K562 (cell line): ENCODE data around the gene EEF1AKMT1. TPM values are rescaled to one million over a fixed set of nuclear protein-coding genes. Genes with fewer than 3 reads are reported as not detected.

Source experiments
- BCOR ChIP-seq: fragments of 450-650 bp; IDR thresholded peaks from 2 replicates; pipeline ENCODE4 v1.6.1; 2016
- EHMT2 ChIP-seq: fragments of 450-650 bp; IDR thresholded peaks from 2 replicates; pipeline ENCODE4 v1.6.1; 2018; ENCODE audit warnings: antibody characterized with exemption
- EP400 ChIP-seq: fragments of 450-650 bp; IDR thresholded peaks from 2 replicates; pipeline ENCODE4 v1.6.1; 2017; ENCODE audit warnings: antibody characterized with exemption, mild to moderate bottlenecking, moderate library complexity
- FOS ChIP-seq: IDR thresholded peaks from 3 replicates; pipeline ENCODE4 v1.6.1; 2011; ENCODE audit not compliant: insufficient read length; ENCODE audit errors: extremely low read depth
- HDGF ChIP-seq: fragments of 450-650 bp; IDR thresholded peaks from 2 replicates; pipeline ENCODE4 v1.6.1; 2016
- NCOA1 ChIP-seq: fragments of 450-650 bp; IDR thresholded peaks from 2 replicates; pipeline ENCODE4 v1.6.1; 2016; ENCODE audit warnings: low read depth
- NFE2 ChIP-seq: IDR thresholded peaks from 2 replicates; pipeline ENCODE4 v1.6.1; 2014; ENCODE audit warnings: antibody characterized with exemption, low read depth
- NUFIP1 ChIP-seq: fragments of 450-650 bp; IDR thresholded peaks from 2 replicates; pipeline ENCODE4 v1.6.1; 2018; ENCODE audit not compliant: partially characterized antibody
- PTTG1 ChIP-seq: fragments of 450-650 bp; IDR thresholded peaks from 2 replicates; pipeline ENCODE4 v1.6.1; 2016; ENCODE audit warnings: low read depth, mild to moderate bottlenecking, missing genetic modification characterization, missing compliant biosample characterization
- SREBF1 ChIP-seq: fragments of 150-350 bp; IDR thresholded peaks from 2 replicates; pipeline ENCODE4 v1.6.1; 2014; ENCODE audit warnings: antibody characterized with exemption, low read depth, low read length, borderline replicate concordance
- polyA plus RNA-seq, 8 experiments: library from polyadenylated mRNA; depleted of rRNA in 4 of 8; stranded (reverse) in 5 of 8; unstranded in 3 of 8; fragments of >200 nt; fragmentation: Nextera tagmentation in 2 of 8; fragmentation: Illumina TruSeq in 1 of 8; extraction: Ambion mirVana in 2 of 8; extraction: Trizol in 1 of 8; gene quantifications; 2 replicates each; pipeline versions ENCODE4 v1.2.1 to v1.2.3, GENCODE V29; 2011 to 2014; ENCODE audit warnings: inconsistent platforms in 1 of 8, missing spikeins in 1 of 8
- total RNA-seq, 7 experiments: library from RNA; depleted of rRNA in 6 of 7; stranded (reverse); fragments of >200 nt in 6 of 7; fragmentation: Illumina TruSeq in 2 of 7; extraction: Trizol in 2 of 7; gene quantifications; 2 replicates each; pipeline versions ENCODE4 v1.2.1 to v1.2.3, GENCODE V29; 2011 to 2021; ENCODE audit warnings: low replicate concordance in 1 of 7
- TF ChIP-seq, protein P1 (sequence below), 2 experiments: IDR thresholded peaks; 2 replicates each; pipeline ENCODE4 v1.6.1; 2011; ENCODE audit warnings: borderline replicate concordance in 1 of 2, control low read depth in 1 of 2, low read depth in 1 of 2, low read length in 1 of 2, mild to moderate bottlenecking in 1 of 2, mixed read lengths in 1 of 2, moderate library complexity in 1 of 2; ENCODE audit not compliant: insufficient read depth in 1 of 2, insufficient read length in 1 of 2, poor library complexity in 1 of 2, severe bottlenecking in 1 of 2; ENCODE audit errors: extremely low read depth in 1 of 2
- TF ChIP-seq, protein P2 (sequence below): fragments of 250-450 bp; sonication (Bioruptor Pico); IDR thresholded peaks from 2 replicates; pipeline ENCODE4 v1.9.0; 2021; ENCODE audit warnings: mild to moderate bottlenecking
- TF ChIP-seq, protein P3 (sequence below), 2 experiments: fragments of 450-650 bp in 1 of 2; sonication (generic) in 1 of 2; formaldehyde crosslinking in 1 of 2; IDR thresholded peaks; 2 replicates each; pipeline versions ENCODE4 v1.7.1 to v1.9.0; 2016 to 2022; ENCODE audit warnings: inconsistent platforms in 1 of 2, mild to moderate bottlenecking in 1 of 2, missing genetic modification reagents in 1 of 2
- TF ChIP-seq, protein P4 (sequence below): sonication (generic); formaldehyde crosslinking; IDR thresholded peaks from 2 replicates; pipeline ENCODE4 v1.9.0; 2022; ENCODE audit warnings: mild to moderate bottlenecking, missing genetic modification reagents
- TF ChIP-seq, protein P5 (sequence below): sonication (generic); formaldehyde crosslinking; IDR thresholded peaks from 2 replicates; pipeline ENCODE4 v1.8.1; 2023; ENCODE audit warnings: mild to moderate bottlenecking, missing genetic modification reagents

EEF1AKMT1 gene
- total and polyA plus RNA-seq, 9 of the 15 experiments (the other 6 are each of a cell fraction or from before 2014, with no cell fraction given) = 5.3 to 36.3 (median 7.9) TPM

DNA sequence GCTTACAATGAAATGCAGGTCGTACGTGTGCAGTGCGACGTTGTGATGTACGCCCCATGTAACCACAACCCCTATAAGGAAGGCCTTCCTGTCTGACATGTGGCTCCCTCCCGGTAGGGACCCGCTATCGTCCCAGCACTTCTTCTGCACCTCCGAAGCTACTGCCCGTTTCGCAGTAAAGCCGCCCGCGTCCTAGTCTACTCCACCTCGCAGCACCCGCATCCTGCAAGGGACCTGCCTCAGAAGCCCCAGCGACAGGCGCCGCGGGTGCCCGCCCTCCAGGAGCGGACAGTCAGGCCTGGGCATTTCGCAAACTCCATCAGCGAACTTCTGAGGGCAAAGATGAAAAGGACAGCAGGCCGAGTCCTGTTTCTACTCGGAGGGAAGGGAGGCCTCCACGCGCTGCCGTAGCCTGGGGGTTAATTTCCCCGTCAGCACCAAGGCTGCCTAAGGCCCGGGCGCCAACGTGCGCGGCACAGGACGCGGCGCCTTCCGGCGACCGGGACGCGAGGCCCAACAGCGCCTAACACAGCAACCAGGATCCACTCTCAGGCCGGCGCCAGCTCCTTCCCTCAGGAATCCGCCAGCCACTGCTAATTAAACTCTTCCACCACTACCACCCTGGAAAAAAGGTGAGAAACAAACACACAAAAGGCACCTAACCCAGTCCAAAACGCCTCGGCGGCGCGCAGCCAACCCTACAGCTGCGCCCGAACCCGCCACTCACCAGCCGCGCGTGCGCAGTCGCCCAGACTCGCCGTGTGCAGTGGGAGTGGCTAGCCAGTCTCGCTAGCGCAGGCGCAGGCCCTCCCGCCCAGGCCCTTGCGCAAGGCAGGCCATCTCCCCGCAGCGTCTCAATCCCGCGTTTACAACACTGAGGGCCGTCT is at the start of gene EEF1AKMT1 (continued):
- TF ChIP-seq, protein P1, sequence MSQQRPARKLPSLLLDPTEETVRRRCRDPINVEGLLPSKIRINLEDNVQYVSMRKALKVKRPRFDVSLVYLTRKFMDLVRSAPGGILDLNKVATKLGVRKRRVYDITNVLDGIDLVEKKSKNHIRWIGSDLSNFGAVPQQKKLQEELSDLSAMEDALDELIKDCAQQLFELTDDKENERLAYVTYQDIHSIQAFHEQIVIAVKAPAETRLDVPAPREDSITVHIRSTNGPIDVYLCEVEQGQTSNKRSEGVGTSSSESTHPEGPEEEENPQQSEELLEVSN (IDR thresholded peaks at IDR 0.05; ENCODE audit: borderline replicate concordance in 1 of 2, extremely low read depth in 1 of 2, insufficient read depth in 1 of 2, insufficient read length in 1 of 2, low read depth in 1 of 2, low read length in 1 of 2, poor library complexity in 1 of 2, severe bottlenecking in 1 of 2) = peak; percentile 58 to 73
- TF ChIP-seq PTTG1 (tag) = no peak
- no peak for TF ChIP-seq FOS
- TF ChIP-seq NFE2 = no peak
- peak; percentile 87 for TF ChIP-seq EP400
- TF ChIP-seq HDGF = no peak
- TF ChIP-seq, protein P2, sequence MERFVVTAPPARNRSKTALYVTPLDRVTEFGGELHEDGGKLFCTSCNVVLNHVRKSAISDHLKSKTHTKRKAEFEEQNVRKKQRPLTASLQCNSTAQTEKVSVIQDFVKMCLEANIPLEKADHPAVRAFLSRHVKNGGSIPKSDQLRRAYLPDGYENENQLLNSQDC (CRISPR knock-in tag) = no peak
- TF ChIP-seq, protein P3, sequence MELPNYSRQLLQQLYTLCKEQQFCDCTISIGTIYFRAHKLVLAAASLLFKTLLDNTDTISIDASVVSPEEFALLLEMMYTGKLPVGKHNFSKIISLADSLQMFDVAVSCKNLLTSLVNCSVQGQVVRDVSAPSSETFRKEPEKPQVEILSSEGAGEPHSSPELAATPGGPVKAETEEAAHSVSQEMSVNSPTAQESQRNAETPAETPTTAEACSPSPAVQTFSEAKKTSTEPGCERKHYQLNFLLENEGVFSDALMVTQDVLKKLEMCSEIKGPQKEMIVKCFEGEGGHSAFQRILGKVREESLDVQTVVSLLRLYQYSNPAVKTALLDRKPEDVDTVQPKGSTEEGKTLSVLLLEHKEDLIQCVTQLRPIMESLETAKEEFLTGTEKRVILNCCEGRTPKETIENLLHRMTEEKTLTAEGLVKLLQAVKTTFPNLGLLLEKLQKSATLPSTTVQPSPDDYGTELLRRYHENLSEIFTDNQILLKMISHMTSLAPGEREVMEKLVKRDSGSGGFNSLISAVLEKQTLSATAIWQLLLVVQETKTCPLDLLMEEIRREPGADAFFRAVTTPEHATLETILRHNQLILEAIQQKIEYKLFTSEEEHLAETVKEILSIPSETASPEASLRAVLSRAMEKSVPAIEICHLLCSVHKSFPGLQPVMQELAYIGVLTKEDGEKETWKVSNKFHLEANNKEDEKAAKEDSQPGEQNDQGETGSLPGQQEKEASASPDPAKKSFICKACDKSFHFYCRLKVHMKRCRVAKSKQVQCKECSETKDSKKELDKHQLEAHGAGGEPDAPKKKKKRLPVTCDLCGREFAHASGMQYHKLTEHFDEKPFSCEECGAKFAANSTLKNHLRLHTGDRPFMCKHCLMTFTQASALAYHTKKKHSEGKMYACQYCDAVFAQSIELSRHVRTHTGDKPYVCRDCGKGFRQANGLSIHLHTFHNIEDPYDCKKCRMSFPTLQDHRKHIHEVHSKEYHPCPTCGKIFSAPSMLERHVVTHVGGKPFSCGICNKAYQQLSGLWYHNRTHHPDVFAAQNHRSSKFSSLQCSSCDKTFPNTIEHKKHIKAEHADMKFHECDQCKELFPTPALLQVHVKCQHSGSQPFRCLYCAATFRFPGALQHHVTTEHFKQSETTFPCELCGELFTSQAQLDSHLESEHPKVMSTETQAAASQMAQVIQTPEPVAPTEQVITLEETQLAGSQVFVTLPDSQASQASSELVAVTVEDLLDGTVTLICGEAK (IDR thresholded peaks at IDR 0.05) = no peak
- TF ChIP-seq, protein P3 (CRISPR knock-in tag; IDR thresholded peaks at IDR 0.05) = no peak
- no peak for TF ChIP-seq BCOR
- TF ChIP-seq EHMT2 = no peak
- TF ChIP-seq NCOA1 = no peak
- TF ChIP-seq, protein P4, sequence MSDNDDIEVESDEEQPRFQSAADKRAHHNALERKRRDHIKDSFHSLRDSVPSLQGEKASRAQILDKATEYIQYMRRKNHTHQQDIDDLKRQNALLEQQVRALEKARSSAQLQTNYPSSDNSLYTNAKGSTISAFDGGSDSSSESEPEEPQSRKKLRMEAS (CRISPR knock-in tag) = peak; percentile 15
- no peak for TF ChIP-seq NUFIP1
- TF ChIP-seq SREBF1 = no peak
- TF ChIP-seq, protein P5, sequence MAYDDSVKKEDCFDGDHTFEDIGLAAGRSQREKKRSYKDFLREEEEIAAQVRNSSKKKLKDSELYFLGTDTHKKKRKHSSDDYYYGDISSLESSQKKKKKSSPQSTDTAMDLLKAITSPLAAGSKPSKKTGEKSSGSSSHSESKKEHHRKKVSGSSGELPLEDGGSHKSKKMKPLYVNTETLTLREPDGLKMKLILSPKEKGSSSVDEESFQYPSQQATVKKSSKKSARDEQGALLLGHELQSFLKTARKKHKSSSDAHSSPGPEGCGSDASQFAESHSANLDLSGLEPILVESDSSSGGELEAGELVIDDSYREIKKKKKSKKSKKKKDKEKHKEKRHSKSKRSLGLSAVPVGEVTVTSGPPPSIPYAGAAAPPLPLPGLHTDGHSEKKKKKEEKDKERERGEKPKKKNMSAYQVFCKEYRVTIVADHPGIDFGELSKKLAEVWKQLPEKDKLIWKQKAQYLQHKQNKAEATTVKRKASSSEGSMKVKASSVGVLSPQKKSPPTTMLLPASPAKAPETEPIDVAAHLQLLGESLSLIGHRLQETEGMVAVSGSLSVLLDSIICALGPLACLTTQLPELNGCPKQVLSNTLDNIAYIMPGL (CRISPR knock-in tag) = no peak
